HG03060 (cell line): ENCODE data around the gene HDAC8.

Source experiments
- ATAC-seq: cut with Tn5 transposase; IDR thresholded peaks from one replicate; pipeline ENCODE4 v1.9.1; 2021; ENCODE audit warnings: low read depth, moderate number of reproducible peaks; ENCODE audit not compliant: unreplicated experiment

Gene HDAC8

DNA sequence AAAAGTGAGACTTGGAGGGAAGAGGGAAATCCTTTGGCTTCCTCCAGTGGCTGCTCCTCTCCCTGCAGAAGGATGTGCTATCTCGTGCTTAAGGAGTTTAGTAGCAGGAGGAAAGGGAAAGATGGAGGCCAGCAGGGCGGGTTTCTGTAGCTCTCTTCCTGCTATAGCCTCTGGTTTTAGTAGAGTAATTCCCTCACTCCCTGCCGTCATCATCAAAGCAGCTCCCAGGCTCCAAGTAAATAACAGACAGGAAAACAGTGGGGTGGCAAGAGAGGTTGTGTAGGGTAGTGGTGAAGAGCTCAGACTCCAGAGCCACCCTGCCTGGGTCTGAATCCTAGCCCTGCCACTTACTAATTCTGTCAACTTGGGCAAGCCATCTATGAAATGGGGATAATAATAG lies 185.4 kb downstream of the HDAC8 start:
- no peak for ATAC-seq

DNA sequence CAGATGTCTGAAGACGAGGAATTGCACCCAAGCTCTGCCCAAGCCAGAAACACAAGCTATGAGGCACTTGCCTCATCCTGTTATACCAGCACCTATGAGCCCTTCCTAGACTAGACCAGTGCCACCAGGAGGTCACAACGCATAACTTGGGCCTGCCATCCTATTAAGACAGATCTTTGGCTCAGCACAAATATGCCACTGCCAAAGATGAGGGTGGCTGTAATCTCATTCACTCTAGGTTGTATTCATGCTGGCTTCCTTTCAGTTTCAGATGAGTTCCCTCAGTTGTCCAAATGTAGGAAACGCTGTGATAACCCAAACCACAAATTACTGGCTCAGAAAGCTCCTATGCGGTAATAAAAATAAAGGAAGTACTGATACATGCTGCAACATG lies 190.4 kb downstream of the HDAC8 start:
- no peak for ATAC-seq

DNA sequence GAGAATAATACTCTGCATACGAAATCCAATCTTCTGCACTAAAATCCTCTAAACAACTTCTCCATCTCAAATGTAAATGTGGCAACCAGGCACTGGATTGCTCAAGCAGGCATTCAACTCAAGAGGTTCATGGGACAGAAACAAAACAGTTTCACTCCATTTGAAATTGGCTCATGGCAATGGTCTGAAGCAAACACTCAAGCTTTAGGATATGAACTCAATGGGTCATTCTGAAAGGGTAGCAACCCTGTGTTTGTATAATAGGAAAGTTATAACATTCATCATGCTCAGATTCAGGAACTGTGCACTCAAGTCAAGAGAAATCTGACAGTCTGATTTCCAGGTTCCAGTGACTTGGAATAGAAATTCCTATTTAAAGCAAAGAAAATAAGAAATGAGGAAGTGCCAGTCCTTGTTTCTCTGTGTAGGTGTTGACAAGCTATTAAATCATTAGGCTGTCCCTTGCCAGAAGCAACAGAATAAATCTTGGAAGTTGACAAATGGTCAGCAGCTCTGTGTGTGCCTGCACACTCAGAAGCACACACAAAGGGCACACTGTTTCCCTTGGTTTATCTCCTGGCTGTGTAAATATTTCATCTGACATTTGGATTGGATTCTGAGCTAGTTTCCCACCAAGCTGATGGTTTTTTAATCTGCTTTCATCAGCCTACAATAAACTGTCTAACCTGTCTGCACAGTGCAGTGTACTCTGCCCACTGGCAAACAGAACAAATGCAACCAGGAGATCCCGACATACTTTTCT lies 191.0 kb downstream of the HDAC8 start:
- ATAC-seq: no peak

DNA sequence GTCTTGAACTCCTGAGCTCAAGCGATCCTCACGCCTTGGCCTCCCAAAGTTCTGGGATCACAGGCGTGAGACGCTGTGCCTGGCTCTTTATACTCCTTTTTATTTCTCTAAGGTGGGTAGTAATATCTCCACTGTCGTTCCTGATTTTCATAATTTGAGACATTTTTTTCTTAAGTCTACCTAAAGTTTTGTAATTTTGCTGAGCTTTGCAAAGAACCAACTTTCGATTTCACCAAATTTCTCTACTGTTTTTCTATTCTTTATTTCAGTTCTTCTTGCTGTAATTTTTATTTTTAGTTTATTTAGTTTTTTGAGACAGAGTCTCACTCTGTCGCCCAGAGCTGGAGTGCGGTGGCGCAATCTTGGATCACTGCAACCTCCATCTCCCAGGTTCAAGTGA lies 196.5 kb downstream of the HDAC8 start:
- ATAC-seq: no peak

DNA sequence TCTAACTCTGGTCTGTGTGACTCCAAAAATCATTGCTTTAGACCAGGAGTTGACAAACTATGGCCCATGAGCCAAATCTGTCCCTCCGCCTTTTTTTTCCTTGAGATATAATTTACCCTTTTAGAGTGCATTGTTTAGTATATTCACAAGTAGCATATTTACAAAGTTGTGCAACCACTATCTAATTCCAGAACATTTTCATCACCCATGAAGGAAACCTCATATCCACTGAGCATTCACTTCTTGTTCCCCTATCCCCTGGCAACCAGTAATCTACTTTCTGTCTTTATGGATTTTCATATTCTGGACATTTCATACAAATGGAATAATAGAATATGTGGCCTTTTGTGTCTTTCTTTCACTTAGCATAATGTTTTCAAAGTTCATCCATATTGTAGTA lies 199.5 kb downstream of the HDAC8 start:
- ATAC-seq: no peak

DNA sequence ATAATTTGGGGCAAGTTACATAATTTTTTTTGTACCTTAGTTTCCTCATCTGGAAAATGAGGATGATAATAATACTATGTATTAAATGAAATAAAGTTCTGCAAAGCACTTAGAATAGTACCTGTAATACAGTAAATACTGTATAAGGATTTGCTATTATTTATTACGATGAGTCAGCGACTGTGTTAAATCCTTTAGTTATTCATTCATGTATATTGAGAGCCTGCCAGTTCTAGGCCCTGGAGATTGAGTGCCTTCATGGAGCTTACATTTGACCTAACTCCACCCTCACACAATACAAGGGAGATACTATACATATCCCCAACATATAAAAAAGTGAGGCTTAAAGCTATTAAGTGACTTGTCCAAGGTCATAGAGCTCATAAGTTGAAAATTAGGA lies 199.9 kb downstream of the HDAC8 start:
- no peak for ATAC-seq

DNA sequence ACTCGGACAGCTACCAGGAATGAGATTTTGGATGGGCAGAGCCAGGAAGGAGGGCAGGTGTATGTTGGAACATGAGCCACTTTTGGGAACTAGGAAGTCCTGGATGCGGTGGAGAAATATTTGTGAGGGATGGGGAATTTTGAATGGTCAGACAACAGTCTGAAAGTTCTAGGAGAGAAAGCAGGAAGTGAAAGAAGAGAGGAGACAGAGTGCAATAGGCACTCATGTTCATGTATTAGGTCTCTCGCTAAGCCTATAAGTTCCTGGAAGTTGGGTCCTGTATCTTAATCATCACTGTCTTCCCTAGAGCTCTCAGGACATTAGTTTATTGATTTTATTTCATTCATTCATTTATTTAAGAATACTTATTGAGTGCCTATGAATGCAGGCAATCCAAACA lies 201.2 kb downstream of the HDAC8 start:
- no peak for ATAC-seq

DNA sequence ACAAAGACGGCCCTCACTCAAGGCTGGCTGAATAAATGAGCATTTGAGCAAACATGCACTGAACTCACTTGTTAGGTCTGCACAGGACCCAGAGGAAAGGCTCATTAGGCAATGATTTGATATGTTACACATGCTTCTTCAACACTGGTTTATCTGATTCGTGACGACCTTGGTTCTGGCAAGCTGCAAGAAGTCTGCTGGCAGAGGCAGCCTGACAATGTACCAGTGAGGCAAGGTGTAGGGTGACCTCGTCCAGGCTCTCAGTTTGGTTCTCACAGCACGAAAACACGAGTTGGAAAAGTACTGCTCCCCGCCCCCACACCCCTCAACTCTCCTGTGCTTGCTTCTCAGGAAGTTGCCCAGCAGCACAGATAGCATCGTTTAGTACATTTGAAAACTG lies 203.8 kb downstream of the HDAC8 start:
- no peak for ATAC-seq

DNA sequence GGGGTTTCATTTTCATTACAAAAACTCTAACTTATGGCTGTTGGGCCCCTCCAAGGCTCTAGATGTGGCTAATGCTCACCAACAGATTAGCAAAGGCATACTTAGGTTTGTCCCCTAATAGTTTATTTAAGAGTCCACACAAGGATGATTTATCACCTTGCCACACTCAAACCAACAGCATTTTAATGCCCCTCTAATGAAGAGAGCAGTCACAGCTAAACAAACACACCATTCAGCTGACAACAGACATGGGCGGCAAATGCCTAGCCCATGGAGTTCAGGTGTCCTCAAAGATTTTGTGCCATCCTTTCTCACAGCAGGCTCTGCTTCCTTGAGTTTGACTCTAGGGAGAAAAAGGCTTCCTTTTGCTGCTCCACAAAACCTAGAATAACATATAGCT lies 205.1 kb downstream of the HDAC8 start:
- ATAC-seq: no peak

DNA sequence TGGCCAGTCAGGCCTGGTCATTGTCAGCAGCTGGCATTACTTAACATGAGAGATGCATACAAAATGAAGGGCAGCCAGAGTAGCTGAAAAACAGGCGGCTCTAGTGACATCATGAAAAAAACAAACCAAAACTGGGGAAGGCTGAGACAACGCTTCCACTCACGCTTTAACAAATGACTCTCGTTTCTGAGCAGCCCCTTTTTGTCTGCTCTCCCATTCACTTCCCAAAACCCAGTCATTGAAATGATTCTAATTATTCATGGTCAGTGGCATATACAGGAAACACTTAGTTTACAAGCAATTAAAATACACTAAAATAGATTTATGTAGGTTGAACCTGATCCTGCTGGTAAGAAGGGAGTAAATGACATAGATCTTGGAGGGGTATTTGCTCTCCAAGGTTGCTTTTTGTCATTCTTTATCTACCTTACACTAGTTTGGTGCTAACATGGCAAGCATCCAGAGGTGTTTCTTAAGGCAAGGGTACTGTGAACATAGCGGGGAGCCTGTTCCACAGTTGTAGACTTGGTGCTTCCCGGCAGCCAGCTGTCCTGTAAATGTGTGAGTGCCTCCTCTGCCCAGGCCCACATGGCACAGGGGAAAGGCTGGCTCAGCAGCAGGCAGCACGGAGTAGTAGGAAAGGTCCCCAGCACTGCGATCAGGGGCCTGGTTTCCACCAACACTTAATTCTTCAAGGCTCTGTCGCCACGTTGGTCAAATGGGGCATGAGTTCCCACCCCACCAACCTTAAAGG lies 205.8 kb downstream of the HDAC8 start:
- no peak for ATAC-seq

DNA sequence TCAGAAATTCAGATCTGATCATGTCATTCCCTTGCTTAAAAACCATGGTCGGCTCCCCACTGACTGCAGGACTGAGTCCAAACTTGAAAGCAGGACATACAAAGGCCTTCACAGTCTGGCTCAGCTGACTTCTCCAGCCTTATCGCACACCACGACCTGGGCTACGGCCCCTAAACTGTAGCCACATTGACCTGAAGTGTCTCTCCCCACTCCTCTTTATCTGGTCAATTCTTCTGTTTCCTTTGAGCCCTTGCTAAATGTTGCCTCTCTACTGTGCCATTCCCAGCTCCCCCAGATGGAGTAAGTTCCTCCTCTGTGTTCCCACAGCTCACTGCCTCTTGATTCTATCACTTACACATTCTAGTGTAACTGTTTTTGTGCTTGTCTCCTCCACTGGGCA lies 206.5 kb downstream of the HDAC8 start:
- ATAC-seq: no peak

DNA sequence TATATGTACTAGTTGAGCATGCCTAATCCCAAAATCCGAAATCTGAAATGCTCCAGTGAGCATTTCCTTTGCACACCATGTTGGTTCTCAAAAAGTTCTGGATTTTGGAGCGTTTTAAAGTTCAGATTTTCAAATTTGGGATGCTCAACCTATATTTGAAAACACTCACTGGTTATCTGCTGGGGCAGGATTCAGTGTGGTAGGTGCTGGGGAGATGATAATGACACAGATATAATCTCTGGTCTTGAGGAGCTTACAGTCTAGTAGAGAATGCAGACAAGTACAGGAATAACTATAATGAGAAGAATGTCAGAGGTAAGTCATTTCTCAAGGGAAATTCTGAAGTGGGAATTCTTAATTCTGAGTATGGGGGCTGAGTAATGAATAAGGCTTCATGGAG lies 207.5 kb downstream of the HDAC8 start:
- ATAC-seq: no peak

DNA sequence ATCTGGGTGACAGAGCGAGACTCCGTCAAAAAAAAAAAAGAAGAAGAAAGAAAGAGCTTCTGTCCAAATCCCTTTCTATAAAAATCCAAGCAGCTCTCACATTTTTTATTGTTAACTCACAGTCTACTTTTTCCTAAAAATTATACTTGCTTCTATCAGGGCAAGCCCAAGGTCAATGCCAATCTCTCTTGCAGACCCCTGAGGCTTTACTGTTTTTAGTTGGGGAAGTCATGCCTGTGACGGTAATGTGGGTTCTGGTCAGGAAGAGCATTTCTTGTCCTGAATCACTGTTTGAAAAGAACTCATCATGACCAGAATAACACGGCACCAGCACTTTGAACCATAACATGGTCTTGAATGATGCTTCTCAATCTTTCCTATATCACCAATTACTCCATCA lies 212.3 kb downstream of the HDAC8 start:
- ATAC-seq: no peak

DNA sequence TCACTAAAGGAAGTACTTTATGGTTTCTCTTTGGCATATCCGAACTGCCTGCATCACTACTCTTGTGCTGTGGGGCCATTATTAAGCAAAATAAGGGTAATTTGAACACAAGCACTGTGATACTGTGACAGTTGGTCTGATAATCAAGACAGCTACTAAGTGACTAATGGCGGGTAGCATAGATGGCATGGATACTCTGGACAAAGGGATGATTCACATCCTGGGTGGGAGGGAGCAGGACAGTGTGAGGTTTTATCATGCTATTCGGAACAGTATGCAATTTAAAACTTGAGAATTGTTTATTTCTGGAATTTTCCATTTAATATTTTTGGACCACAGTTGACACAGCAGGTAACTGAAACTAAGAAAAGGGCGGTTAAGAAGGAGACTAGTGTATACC lies 214.3 kb downstream of the HDAC8 start:
- no peak for ATAC-seq

DNA sequence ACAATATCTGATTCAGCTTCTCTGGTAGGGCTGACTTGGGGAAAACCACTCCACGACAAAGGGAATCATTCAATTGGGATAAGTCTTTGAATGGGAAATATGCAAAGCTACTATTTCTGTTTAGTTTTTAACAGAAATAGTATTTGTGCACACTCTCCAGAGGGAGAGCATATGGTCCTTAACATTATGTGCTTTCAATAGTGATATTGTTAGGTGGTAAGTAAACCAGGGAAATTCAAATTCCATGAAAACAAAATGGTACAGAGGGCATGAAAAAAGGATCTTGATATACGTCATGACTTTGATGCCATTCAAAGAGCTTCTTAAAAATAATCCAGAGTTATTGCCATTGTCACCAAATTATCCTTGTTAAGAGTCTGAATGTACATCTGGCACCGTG lies 219.9 kb downstream of the HDAC8 start:
- ATAC-seq: no peak

DNA sequence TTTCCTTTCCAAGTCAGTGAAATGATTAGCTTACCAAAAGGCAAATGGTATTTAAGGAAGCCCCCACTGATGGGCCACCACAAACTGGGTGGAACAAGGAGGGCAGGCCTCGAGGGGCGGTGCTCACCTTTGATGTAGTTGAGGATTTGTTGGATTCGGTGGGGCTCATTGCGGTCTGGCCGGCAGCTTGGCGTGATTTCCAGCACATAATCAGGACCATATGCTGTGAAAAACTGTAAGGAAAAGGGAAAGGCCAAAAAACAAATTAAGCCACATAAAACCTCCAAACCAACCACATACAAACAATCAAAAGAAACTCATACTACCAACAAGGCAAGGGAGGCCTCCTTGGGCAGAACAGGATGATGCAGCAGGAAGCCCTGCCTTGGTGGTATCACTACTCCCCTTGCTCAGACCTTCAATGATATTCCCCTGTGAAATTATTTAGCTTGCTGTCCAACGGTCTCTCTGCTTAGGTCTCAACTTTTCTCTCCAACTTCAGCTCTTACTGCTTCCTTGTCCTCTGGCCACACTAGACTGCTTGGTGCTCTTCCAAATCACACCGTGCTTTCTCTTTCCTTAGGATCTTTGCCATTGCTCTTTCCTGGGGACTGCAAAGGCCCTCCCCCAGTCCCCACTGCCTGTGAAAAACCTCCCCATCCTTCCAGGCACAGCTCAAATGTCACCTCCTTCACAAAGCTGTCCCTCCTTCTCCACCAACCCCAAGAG lies 220.9 kb downstream of the HDAC8 start:
- no peak for ATAC-seq

DNA sequence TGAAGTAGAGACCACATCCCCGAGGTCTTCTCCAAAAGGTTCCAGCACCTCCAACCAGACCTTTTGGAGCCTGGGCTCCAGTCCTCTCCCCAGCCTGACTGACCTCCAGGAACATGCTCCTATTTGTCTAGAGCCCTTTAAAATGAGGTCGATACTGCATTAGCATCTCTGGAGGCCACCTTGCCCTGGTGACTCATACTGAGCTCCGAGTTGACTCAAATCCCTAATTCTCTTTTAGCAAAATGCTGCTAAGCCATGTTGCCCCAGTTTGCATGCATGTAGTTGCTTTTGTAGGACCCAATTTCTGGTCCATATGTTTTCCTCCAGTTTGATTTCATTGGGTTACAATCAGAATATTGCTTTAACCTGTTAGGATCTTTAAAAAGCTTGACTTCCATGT lies 223.5 kb downstream of the HDAC8 start:
- ATAC-seq: peak; percentile 96

DNA sequence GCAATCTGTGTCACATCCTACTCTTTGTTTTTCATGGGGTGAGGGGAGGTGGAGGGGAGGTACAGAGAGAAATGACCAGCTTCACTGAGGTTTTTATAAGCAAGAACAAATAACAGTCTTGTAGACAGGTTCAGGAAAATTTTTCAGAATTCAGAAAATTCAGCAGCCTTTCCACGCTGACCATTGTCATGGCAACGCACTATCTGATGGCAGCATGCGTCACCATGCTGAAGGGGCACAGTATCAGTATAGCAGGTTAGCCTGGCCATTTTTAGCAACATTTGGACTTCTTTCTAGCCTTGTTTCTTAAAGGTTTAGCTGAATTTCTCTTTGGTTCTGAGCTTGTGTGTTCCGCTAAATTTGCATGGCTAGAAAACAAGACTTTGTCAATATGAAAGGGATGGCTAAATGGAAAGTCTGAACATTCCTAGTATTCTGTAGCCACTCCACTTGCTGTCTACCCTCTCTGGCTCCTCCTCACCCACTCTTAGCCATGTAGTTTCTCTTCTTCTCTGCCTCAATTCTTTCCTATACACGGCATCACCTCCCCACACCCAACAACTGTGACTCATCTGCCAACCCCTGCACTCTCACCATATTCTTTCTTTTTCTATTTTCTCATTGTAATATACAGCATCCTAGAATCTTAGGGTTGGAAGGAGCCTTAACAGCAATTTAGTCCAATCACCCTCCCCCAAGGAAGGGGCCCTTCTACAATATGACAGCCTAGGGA lies 224.2 kb downstream of the HDAC8 start:
- ATAC-seq: no peak

DNA sequence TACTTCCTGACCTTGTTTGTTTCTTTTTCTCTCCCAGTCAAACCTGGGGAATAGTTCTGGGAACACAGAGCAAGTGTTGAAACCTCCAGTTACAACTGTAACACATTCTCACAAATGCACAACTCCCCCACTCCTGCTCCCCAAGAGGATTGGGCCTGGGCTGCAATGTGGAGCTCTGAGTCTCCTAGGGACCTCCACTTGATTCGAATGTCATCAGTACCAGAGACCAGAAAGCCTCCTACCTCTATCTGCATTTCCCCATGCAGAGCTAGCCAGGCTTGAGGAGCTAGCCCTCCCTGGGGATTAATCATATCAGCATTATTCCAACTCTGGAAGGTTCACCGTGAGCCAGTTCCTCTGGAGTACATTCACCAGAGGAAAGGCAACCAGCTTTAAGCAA lies 225.3 kb downstream of the HDAC8 start:
- no peak for ATAC-seq

DNA sequence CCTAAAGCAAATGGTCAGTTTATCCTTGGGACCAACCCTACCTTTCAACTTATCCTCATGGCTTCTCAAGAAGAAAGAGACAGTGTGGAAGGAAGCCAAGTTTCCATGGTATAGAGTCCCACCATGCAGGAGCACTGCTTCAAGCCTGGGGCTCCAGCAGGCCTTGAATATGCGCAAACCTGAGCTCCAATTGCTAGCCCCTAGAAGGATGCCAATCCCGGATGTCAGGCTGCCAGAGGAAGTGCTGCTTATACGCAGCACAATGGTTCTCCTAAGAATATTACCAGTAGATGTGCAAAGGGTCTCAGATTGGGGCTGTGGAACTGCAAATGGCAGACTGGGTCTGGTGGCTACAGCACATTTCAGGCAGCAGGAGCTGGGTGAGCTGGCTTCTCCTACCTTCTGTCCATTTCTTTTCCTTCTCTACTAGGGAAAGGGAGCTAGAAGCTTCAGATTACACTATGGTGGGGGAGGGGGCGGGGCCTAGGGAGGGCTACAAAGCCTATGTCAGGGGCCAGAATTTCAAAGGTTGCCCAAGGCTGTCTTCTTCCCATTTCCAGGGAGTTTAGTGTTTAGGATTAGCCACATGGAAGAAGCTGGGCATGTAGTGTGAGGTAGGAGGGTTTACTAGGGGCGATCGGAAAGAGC lies 226.2 kb downstream of the HDAC8 start:
- no peak for ATAC-seq
